Right renal cortex interstitium (tissue), 3 donors: Measurements from ENCODE around the gene LGALS1. TPM values are rescaled to one million over a fixed set of nuclear protein-coding genes. Genes with fewer than 3 reads are reported as not detected.
"Not testable (repeated sequence)": the region's sequence is repeated elsewhere in the genome, so short reads cannot be mapped to it uniquely, and the experiment has no call there.

Source experiments
- DNase-seq, 3 donors: peaks; one replicate each; pipeline ENCODE4 v3.0.0-alpha.2; 2013; ENCODE audit warnings: low read depth in 3 of 3, low spot score in 2 of 3
- polyA plus RNA-seq, 3 donors: library from polyadenylated mRNA; unstranded; fragments of 120-200 nt; gene quantifications; one replicate each; pipeline ENCODE4 v1.2.1, GENCODE V29; 2013; ENCODE audit not compliant: insufficient read length in 3 of 3

LGALS1 gene
- polyA plus RNA-seq, 3 donors, result 308 to 363 (median 348) TPM

DNA sequence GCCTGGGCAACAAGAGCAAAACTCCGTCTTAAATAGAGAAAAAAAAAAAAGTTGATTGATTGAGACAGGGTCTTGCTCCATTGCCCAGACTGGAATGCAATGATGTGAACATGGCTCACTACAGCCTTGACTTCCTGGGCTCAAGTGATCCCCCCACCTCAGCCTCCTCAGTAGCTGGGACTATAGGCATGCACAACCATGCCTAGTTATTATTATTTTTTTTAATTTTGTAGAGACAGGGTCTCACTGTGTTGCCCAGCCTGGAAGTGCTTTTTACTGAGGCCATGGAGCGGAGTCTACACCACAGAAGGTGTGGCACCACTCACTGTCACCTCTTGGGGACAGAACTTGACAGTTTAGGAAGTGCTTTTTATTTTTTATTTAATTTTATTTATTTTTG, 39.2 kb downstream of the LGALS1 start:
- DNase-seq, result no peak

DNA sequence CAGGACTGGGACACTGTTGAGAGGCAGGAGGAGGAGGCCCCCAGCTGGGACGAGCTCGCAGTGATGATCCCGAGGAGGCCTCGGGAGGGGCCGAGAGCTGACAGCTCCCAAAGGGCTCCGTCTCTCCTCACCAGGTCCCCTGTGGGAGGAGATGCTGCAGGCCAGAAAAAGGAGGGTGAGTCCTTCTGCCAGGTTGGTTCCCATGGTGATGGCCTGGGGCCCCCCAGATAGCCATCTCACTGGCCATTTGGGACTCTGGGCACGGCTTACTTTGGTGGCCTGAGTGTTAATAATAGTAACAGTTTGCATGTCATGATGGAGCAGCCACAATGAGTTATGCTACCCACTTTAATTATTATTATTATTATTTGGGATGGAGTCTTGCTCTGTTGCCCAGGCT, 40.3 kb downstream of the LGALS1 start:
- DNase-seq, result no peak

DNA sequence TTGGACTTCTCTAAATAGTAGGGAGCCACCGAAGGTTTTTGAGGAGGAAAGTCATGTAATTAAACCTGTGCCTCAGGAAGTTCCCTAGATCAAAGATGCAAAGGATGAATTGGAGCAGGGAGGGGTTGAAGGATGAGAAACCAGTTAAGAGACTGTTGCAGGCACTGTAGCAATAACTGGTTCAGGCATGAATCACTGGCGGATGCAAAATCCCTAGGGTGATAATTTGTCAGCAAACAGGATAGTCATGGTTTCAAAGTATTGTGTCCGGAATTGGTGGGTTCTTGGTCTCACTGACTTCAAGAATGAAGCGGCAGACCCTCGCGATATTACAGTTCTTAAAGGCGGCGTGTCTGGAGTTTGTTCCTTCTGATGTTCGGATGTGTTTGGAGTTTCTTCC, 41.3 kb downstream of the LGALS1 start:
- DNase-seq, result no peak

DNA sequence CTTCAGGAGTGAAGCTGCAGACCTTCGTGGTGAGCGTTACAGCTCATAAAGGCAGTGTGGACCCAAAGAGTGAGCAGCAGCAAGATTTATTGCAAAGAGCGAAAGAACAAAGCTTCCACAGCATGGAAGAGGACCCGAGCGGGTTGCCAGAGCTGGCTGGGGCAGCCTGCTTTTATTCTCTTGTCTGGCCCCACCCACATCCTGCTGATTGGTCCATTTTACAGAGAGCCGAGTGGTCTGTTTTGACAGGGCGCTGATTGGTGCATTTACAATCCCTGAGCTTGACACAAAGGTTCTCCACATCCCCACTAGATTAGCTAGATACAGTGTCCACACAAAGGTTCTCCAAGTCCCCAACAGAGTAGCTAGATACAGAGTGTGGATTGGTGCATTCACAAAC, 41.8 kb downstream of the LGALS1 start:
- not testable (repeated sequence) for DNase-seq

DNA sequence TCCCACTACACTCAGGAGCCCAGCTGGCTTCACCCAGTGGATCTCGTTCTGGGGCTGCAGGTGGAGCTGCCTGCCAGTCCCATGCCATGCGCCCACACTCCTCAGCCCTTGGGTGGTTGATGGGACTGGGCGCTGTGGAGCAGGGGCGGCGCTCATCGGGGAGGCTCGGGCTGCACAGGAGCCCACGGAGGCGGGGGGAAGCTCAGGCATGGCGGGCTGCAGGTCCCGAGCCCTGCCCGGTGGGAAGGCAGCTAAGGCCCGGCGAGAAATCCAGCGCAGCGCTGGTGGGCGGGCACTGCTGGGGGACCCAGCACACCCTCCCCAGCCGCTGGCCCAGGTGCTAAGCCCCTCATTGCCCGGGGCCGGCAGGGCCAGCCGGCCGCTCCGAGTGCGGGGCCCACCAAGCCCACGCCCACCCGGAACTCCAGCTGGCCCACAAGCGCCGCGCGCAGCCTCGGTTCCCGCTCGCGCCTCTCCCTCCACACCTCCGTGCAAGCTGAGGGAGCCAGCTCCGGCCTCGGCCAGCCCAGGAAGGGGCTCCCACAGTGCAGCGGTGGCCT, 42.4 kb downstream of the LGALS1 start:
- DNase-seq, result not testable (repeated sequence)

DNA sequence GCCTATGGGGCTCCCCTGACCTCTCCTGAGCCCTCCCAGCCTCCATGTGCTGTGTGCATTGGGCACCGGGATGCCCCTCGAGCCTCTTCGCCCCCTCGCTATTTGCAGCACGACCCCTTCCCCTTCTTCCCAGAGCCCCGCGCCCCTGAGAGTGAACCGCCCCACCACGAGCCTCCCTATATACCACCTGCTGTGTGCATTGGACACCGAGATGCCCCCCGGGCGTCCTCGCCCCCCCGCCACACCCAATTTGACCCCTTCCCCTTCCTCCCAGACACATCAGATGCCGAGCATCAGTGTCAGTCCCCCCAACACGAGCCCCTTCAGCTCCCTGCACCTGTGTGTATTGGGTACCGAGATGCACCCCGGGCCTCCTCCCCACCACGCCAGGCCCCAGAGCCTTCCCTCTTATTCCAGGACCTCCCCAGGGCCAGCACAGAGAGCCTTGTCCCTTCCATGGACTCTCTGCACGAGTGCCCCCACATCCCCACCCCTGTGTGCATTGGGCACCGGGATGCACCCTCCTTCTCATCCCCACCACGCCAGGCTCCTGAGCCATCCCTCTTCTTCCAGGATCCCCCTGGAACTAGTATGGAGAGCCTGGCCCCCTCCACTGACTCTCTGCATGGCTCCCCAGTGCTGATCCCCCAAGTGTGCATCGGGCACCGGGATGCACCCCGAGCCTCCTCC, 50.3 kb downstream of the LGALS1 start:
- no peak for DNase-seq

DNA sequence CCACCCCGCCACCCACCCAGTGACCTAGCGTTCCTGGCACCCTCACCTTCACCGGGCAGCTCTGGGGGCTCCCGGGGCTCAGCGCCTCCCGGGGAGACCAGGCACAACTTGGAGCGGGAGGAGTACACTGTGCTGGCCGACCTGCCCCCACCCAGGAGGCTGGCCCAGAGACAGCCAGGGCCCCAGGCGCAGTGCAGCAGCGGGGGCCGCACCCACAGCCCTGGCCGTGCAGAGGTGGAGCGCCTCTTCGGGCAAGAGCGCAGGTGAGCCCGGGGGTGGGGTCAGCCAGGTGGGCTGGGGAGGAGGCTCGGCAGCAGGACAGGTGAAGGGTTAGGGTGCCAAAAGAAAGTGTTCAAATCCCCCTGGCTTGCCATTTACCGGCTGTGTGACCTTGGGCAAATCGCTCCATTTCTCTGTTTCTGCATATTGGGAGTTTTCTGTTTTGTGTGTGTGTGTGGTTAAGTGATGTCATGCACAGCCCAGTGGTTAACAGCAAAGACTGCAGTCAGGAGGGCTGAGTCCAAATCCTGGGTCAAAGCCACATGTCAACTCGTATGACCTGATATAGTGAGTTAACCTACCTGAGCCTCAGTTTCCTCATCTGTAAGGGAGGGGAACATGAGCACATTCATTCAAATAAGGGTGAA, 50.9 kb downstream of the LGALS1 start:
- DNase-seq, result no peak

DNA sequence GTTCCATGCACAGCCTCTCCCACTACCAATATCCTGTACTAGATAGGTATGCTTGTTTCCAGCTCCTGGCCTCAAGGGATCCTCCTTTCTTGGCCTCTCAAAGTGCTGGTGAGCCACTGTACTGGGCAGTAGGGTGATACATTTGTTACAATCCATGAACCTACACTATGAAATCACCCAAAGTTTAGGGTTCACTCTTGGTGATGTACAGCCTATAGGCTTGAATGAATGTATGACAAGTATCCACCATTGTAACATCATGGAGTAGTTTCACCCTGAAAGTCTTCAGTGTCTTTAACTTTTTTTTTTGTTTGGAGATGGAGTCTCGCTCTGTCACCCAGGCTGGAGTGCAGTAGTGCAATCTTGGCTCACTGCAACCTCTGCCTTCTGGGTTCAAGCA, 53.2 kb downstream of the LGALS1 start:
- no peak for DNase-seq

Other genes starting within 250 kb of the LGALS1 start
- 1 to 10 TPM in 1 of 3 donors, under 1 TPM in 2; 0.65 to 1.4 (median 0.86) TPM for gene ELFN2, start 248.2 kb upstream of the LGALS1 start, polyA plus RNA-seq
- gene MFNG, start 189.3 kb upstream of the LGALS1 start, polyA plus RNA-seq, result 1 to 10 TPM; 4.6 to 8.4 (median 6.3) TPM
- 10 to 100 TPM; 16.2 to 18.0 (median 16.4) TPM for gene CARD10, start 156.2 kb upstream of the LGALS1 start, polyA plus RNA-seq
- gene CDC42EP1, start 115.2 kb upstream of the LGALS1 start, polyA plus RNA-seq, result 10 to 100 TPM; 32.3 to 36.9 (median 36.7) TPM
- 10 to 100 TPM; 36.0 to 40.6 (median 39.5) TPM for gene LGALS2, start 95.5 kb upstream of the LGALS1 start, polyA plus RNA-seq
- gene GGA1, start 66.8 kb upstream of the LGALS1 start, polyA plus RNA-seq, result 10 to 100 TPM; 37.6 to 44.5 (median 38.9) TPM
- 10 to 100 TPM; 19.7 to 26.6 (median 21.1) TPM for gene SH3BP1, start 36.0 kb upstream of the LGALS1 start, polyA plus RNA-seq
- gene PDXP, start 16.9 kb upstream of the LGALS1 start, polyA plus RNA-seq, result 10 to 100 TPM; 16.4 to 17.7 (median 16.8) TPM
- gene NOL12, start 10.7 kb downstream of the LGALS1 start, polyA plus RNA-seq, result 10 to 100 TPM; 17.4 to 17.8 (median 17.8) TPM
- gene TRIOBP, start 21.4 kb downstream of the LGALS1 start, polyA plus RNA-seq, result 10 to 100 TPM; 55.9 to 67.6 (median 59.4) TPM
- 10 to 100 TPM; 12.4 to 14.3 (median 12.6) TPM for gene GCAT, start 132.3 kb downstream of the LGALS1 start, polyA plus RNA-seq
- gene GALR3, start 147.7 kb downstream of the LGALS1 start, polyA plus RNA-seq, result not detected
- 10 to 100 TPM; 22.7 to 27.1 (median 26.4) TPM for gene ANKRD54, start 168.7 kb downstream of the LGALS1 start, polyA plus RNA-seq
- 1,000 to 10,000 TPM; 1,125 to 1,137 (median 1,131) TPM for gene EIF3L, start 173.8 kb downstream of the LGALS1 start, polyA plus RNA-seq
- 10 to 100 TPM; 24.4 to 28.9 (median 27.2) TPM for gene MICALL1, start 230.7 kb downstream of the LGALS1 start, polyA plus RNA-seq